Testis (tissue), 3 donors: ENCODE measurements around the gene IRAK1. TPM values are rescaled to one million over a fixed set of nuclear protein-coding genes. Genes with fewer than 3 reads are reported as not detected.

Experiments
- DNase-seq: peaks from one replicate; pipeline ENCODE4 v3.0.0-alpha.2; 2019
- H3K27ac ChIP-seq, 2 donors: fragments of 200-600 bp; sonication (generic); one replicate each; pipeline ENCODE4 v1.5.1; 2019
- H3K27me3 ChIP-seq: fragments of 200-600 bp; sonication (generic); one replicate; pipeline ENCODE4 v1.5.1; 2019
- H3K36me3 ChIP-seq: fragments of 200-600 bp; sonication (generic); one replicate; pipeline ENCODE4 v1.5.1; 2017; ENCODE audit warnings: low read depth; ENCODE audit errors: missing control alignments
- H3K4me1 ChIP-seq: fragments of 200-600 bp; sonication (generic); one replicate; pipeline ENCODE4 v1.5.1; 2019
- H3K4me3 ChIP-seq, 2 donors: fragments of 200-600 bp; sonication (generic); one replicate each; pipeline ENCODE4 v1.5.1; 2017 to 2019
- H3K9me3 ChIP-seq: fragments of 200-600 bp; sonication (generic); one replicate; pipeline ENCODE4 v1.5.1; 2017
- CTCF ChIP-seq, 3 experiments: fragments of 450-650 bp in 2 of 3; fragments of 200-600 bp in 1 of 3; sonication (generic) in 1 of 3; IDR thresholded peaks; one replicate each; pipeline ENCODE4 v1.5.1; 2016 to 2019; ENCODE audit warnings: antibody characterized with exemption in 3 of 3, mild to moderate bottlenecking in 2 of 3, moderate library complexity in 1 of 3
- POLR2A ChIP-seq: fragments of 450-650 bp; IDR thresholded peaks from one replicate; pipeline ENCODE4 v1.6.1; 2017; ENCODE audit warnings: antibody characterized with exemption, mild to moderate bottlenecking, moderate library complexity
- WGBS, 2 donors: methylation state at CpG; one replicate each; pipeline ENCODE4 v1.1.5; 2018; 5-methylcytosine and 5-hydroxymethylcytosine counted together
- intact Hi-C: fragments of 100-400 bp; cut with DNase I; formaldehyde crosslinking; loops from one replicate; pipeline ENCODE4 v1.15.1; 2023; ENCODE audit warnings: low total_unique reads
- polyA plus RNA-seq: library from polyadenylated mRNA; stranded (reverse); fragments of 350-450 nt; fragmentation: Illumina TruSeq; extraction: RNeasy Lipid Tissue Mini Kit (QIAGEN cat#74804); gene quantifications from one replicate; pipeline ENCODE4 v1.2.3, GENCODE V29; 2014; ENCODE audit warnings: low read depth, low replicate concordance; ENCODE audit not compliant: insufficient read depth
- total RNA-seq, 2 donors: library from RNA; depleted of rRNA; stranded (reverse); fragments of >200 nt; gene quantifications; one replicate each; pipeline ENCODE4 v1.2.3, GENCODE V29; 2016

IRAK1 gene
- total and polyA plus RNA-seq, 3 donors from 2014 or later: 48.6 to 90.8 (median 77.6) TPM

- WGBS, 2 donors: 92 to 93% methylated on average over 4 to 14 of the region's 14 CpGs
- no peaks in the 10 kb centered on the region for H3K9me3 ChIP-seq
- H3K36me3 ChIP-seq: no peaks in the 10 kb centered on the region
- no peak overlapping the region for H3K27ac ChIP-seq
- H3K4me3 ChIP-seq: no peak overlapping the region
- no peaks in the 10 kb centered on the region for H3K27me3 ChIP-seq
- intact Hi-C loops: no loop called here
- TF ChIP-seq CTCF (IDR thresholded peaks at IDR 0.05): no peak
- no peak for TF ChIP-seq POLR2A
- peaks cover 3% of the 10 kb centered on the region for H3K4me1 ChIP-seq
- DNase-seq: no peak
Observed at GRCh38 chrX:153989973-153990655, 29.6 kb downstream of the IRAK1 start.

- Histone ChIP-seq H3K36me3 (no peaks in the 10 kb centered on the region), H3K4me1 (peaks cover 8% of the 10 kb centered on the region), H3K27me3 (no peaks in the 10 kb centered on the region), H3K27ac (no peak overlapping the region), H3K9me3 (no peaks in the 10 kb centered on the region), H3K4me3 (no peak overlapping the region)
- no peak for DNase-seq
- intact Hi-C loops: no loop called here
- TF ChIP-seq CTCF (IDR thresholded peaks at IDR 0.05) (no peak), POLR2A (no peak)
- 74 to 88% methylated on average over 9 to 10 of the region's 12 CpGs for WGBS, 2 donors
Observed at GRCh38 chrX:153988493-153988892, 31.2 kb downstream of the IRAK1 start.

GRCh38 chrX:153984351-153985178 is 35.1 kb downstream of the IRAK1 start:
- H3K9me3 ChIP-seq: no peaks in the 10 kb centered on the region
- 62 to 82% methylated on average over 8 to 18 of the region's 20 CpGs for WGBS, 2 donors
- H3K27me3 ChIP-seq: no peaks in the 10 kb centered on the region
- intact Hi-C loops: no loop called here
- H3K36me3 ChIP-seq: no peaks in the 10 kb centered on the region
- TF ChIP-seq POLR2A (no peak), CTCF (IDR thresholded peaks at IDR 0.05) (no peak)
- H3K4me1 ChIP-seq: peaks cover 8% of the 10 kb centered on the region
- peak overlapping the region in 1 of 2 donors; percentile 79 for H3K27ac ChIP-seq
- H3K4me3 ChIP-seq: no peak overlapping the region
- DNase-seq: no peak

GRCh38 chrX:153983321-153983801 is 36.3 kb downstream of the IRAK1 start:
- no peak for DNase-seq
- Histone ChIP-seq H3K4me1 (peaks cover 8% of the 10 kb centered on the region), H3K27me3 (no peaks in the 10 kb centered on the region), H3K36me3 (no peaks in the 10 kb centered on the region), H3K9me3 (no peaks in the 10 kb centered on the region), H3K27ac (no peak overlapping the region), H3K4me3 (no peak overlapping the region)
- intact Hi-C loops: no loop called here
- TF ChIP-seq POLR2A (no peak), CTCF (IDR thresholded peaks at IDR 0.05) (no peak)
- 87 to 90% methylated on average over 3 to 6 of the region's 12 CpGs for WGBS, 2 donors
